ENCODE measurements around the gene CEBPZ. TPM values are rescaled to one million over a fixed set of nuclear protein-coding genes. Genes with fewer than 3 reads are reported as not detected.

Gene CEBPZ
- total RNA-seq, 1 donor from 2014 or later: 41.1 TPM

DNA sequence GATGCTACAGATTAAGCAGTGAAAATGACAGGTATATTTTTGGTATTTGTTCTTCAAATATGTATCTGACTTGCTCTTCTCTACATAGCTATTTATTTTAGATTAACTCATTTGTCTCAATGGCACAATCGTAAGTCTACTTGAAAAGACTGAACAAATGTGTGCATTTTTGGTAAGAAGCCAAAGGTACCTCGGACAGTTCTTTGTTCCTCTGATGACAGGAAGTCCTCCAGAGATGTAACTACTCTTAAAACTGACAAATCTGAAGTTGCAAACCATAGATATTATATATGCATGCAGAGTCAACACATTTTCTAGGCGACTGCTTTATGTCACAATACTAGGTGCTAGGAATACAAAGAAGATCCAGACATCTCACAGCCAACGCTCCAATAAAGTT is 36.7 kb upstream of the CEBPZ start:
- Mint-ChIP-seq H3K27ac (ENCODE audit: unreplicated experiment) (no peak overlapping the region), H3K4me1 (ENCODE audit: low read depth, unreplicated experiment) (no peaks in the 10 kb centered on the region), H3K4me3 (ENCODE audit: unreplicated experiment) (no peak overlapping the region), H3K9me3 (ENCODE audit: unreplicated experiment) (no peaks in the 10 kb centered on the region), H3K36me3 (ENCODE audit: unreplicated experiment) (no peaks in the 10 kb centered on the region), H3K27me3 (ENCODE audit: unreplicated experiment) (no peaks in the 10 kb centered on the region)
- no peak for DNase-seq
- TF ChIP-seq CTCF (IDR thresholded peaks at IDR 0.05; ENCODE audit: partially characterized antibody, unreplicated experiment): no peak

- Mint-ChIP-seq H3K27me3 (ENCODE audit: unreplicated experiment) (no peaks in the 10 kb centered on the region), H3K9me3 (ENCODE audit: unreplicated experiment) (no peaks in the 10 kb centered on the region), H3K4me3 (ENCODE audit: unreplicated experiment) (no peak overlapping the region), H3K36me3 (ENCODE audit: unreplicated experiment) (no peaks in the 10 kb centered on the region), H3K27ac (ENCODE audit: unreplicated experiment) (no peak overlapping the region), H3K4me1 (ENCODE audit: low read depth, unreplicated experiment) (no peaks in the 10 kb centered on the region)
- TF ChIP-seq CTCF (IDR thresholded peaks at IDR 0.05; ENCODE audit: partially characterized antibody, unreplicated experiment): no peak
- DNase-seq: no peak
These were observed 36.3 kb upstream of the CEBPZ start for GRCh38 chr2:37267685-37268084.

DNA sequence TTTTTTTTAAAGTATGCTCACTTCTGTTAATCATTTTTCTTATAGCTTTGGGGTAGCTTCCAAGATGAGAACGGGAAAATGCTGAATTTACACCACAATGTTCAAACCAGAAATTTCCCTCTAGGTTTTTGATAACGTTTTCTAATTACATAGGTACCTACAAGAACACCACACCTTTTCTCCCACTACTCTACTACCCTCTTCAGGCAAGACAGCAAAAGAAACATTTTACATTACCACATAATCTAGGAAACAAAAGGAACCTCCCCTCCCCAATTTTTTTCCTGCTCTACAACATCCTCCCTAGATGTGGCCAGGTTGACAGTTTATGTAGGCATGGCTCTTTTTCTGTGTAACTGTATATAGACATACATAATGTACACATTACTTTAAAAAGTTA is 32.4 kb upstream of the CEBPZ start:
- TF ChIP-seq CTCF (IDR thresholded peaks at IDR 0.05; ENCODE audit: partially characterized antibody, unreplicated experiment): no peak
- H3K27me3 Mint-ChIP-seq (ENCODE audit: unreplicated experiment): no peaks in the 10 kb centered on the region
- H3K27ac Mint-ChIP-seq (ENCODE audit: unreplicated experiment): peak overlapping the region; percentile 7
- H3K4me3 Mint-ChIP-seq (ENCODE audit: unreplicated experiment): no peak overlapping the region
- no peaks in the 10 kb centered on the region for H3K9me3 Mint-ChIP-seq (ENCODE audit: unreplicated experiment)
- no peaks in the 10 kb centered on the region for H3K4me1 Mint-ChIP-seq (ENCODE audit: low read depth, unreplicated experiment)
- no peak for DNase-seq
- no peaks in the 10 kb centered on the region for H3K36me3 Mint-ChIP-seq (ENCODE audit: unreplicated experiment)

DNA sequence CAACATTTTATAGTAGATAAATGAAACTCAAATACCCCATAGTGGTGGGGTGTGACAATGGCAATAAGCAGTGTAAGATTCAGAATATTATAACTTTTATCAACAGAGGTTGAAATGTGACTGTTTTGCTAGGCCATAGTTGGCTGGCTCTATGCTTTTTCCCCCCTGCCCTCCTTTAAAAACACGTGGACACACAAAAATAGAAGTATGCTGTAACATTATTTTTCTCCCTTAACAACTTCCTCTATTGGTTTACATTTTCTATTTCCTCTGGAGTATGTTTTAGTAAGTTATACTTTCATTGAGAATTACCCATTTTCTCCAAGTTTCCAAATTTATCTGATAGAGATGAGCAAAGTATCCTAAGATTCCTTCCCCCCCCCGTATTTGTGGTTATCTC is 31.1 kb upstream of the CEBPZ start:
- no peak for DNase-seq
- no peaks in the 10 kb centered on the region for H3K36me3 Mint-ChIP-seq (ENCODE audit: unreplicated experiment)
- H3K27ac Mint-ChIP-seq (ENCODE audit: unreplicated experiment): no peak overlapping the region

More for the DNA sequence above, 31.1 kb upstream of the CEBPZ start:
- H3K4me1 Mint-ChIP-seq (ENCODE audit: low read depth, unreplicated experiment): no peaks in the 10 kb centered on the region
- H3K9me3 Mint-ChIP-seq (ENCODE audit: unreplicated experiment): no peaks in the 10 kb centered on the region
- no peak overlapping the region for H3K4me3 Mint-ChIP-seq (ENCODE audit: unreplicated experiment)
- no peak for TF ChIP-seq CTCF (IDR thresholded peaks at IDR 0.05; ENCODE audit: partially characterized antibody, unreplicated experiment)
- H3K27me3 Mint-ChIP-seq (ENCODE audit: unreplicated experiment): no peaks in the 10 kb centered on the region
